NCI-H460 (cell line): ENCODE data around the gene GCSH. TPM values are rescaled to one million over a fixed set of nuclear protein-coding genes. Genes with fewer than 3 reads are reported as not detected.

ENCODE experiments used
- DNase-seq: peaks from one replicate; pipeline ENCODE4 v3.0.0-alpha.2; 2016; ENCODE audit warnings: low read depth; ENCODE audit errors: extremely low read depth
- small RNA-seq, 2 experiments: library from RNA; depleted of rRNA; stranded (forward); fragments of <200 nt; gene quantifications; one replicate each; pipeline ENCODE3, GENCODE V24; 2014
- total RNA-seq: library from RNA; depleted of rRNA; stranded (reverse); fragments of >200 nt; shearing (Covaris generic); gene quantifications from 2 replicates; pipeline ENCODE4 v1.2.3, GENCODE V29; 2014; rRNA removed

The GCSH gene
- total RNA-seq, 1 experiment from 2014 or later: 29.5 TPM

- DNase-seq: no peak
Observed at GRCh38 chr16:81060576-81061306, 35.5 kb downstream of the GCSH start.

GRCh38 chr16:81053761-81054160, 42.4 kb downstream of the GCSH start:
- no peak for DNase-seq

- no peak for DNase-seq
Observed at GRCh38 chr16:81042821-81043220, 53.4 kb downstream of the GCSH start.

GRCh38 chr16:81041696-81042095, 54.5 kb downstream of the GCSH start:
- no peak for DNase-seq

- DNase-seq: no peak
Observed at GRCh38 chr16:81040842-81041241, 55.4 kb downstream of the GCSH start.

GRCh38 chr16:81040131-81040530, 56.1 kb downstream of the GCSH start:
- no peak for DNase-seq

- DNase-seq: no peak
Observed at GRCh38 chr16:81036751-81037350, 59.3 kb downstream of the GCSH start.

- no peak for DNase-seq
Observed at GRCh38 chr16:81035975-81036750, 60.0 kb downstream of the GCSH start.

- DNase-seq: peak; percentile 78
Observed at GRCh38 chr16:81035398-81035974, 60.7 kb downstream of the GCSH start, which contains the start of gene ATMIN. Gene ATMIN (plus strand): TSS chr16:81035842. CDS start chr16:81035871, 29 bp downstream.

Small RNAs within 50 kb of the gene (small RNA-seq; reads per million reads assigned to genes)
- gene AC092718.3: 0 reads per million in 2 experiments
- 0 reads per million in 2 experiments for gene RNU6-1191P

Other genes starting within 250 kb of the GCSH start
- 106 and 119 TPM in 2 replicates for gene CMC2, start 89.5 kb downstream of the GCSH start, total RNA-seq
- 73.3 and 92.6 TPM in 2 replicates for gene CENPN, start 89.2 kb downstream of the GCSH start, total RNA-seq
- gene ATMIN, start 60.6 kb downstream of the GCSH start, total RNA-seq: 26.2 and 33.4 TPM in 2 replicates
- 0.27 and 0.72 TPM in 2 replicates for gene C16orf46, start 19.2 kb downstream of the GCSH start, total RNA-seq
- not detected in 2 replicates for gene BCO1, start 142.3 kb upstream of the GCSH start, total RNA-seq
- gene GAN, start 218.6 kb upstream of the GCSH start, total RNA-seq: 7.0 and 7.5 TPM in 2 replicates